Ramos (cell line): ENCODE measurements around the gene PAXX.

Source experiments
- in situ Hi-C: fragments of 300-500 bp; cut with MboI; formaldehyde crosslinking; loops from one replicate; pipeline ENCODE4 v1.14.3; 2022; ENCODE audit warnings: low sequenced_read_pairs; ENCODE audit not compliant: unreplicated experiment

The PAXX gene

GRCh38 chr9:136952876-136953770 is 39.1 kb upstream of the PAXX start:
- in situ Hi-C loops, result loop anchor here (5.0 kb wide), 1 partner anchor 74 kb away; the partner anchor contains the start of gene ABCA2

GRCh38 chr9:136953771-136954269 is 38.4 kb upstream of the PAXX start:
- in situ Hi-C loops, result loop anchor here (5.0 kb wide), 1 partner anchor 73 kb away; the partner anchor contains the start of gene ABCA2

GRCh38 chr9:136954270-136955083 is 37.7 kb upstream of the PAXX start:
- in situ Hi-C loops, result loop anchor here (5.0 kb wide), 1 partner anchor 73 kb away; the partner anchor contains the start of gene ABCA2

- in situ Hi-C loops, result no loop called here
Observed at GRCh38 chr9:136955202-136955942, 36.9 kb upstream of the PAXX start.

- in situ Hi-C loops, result no loop called here
Observed at GRCh38 chr9:136955943-136956335, 36.3 kb upstream of the PAXX start.

GRCh38 chr9:136956604-136957003 is 35.6 kb upstream of the PAXX start:
- in situ Hi-C loops, result no loop called here

- in situ Hi-C loops, result no loop called here
Observed at GRCh38 chr9:136957461-136957860, 34.8 kb upstream of the PAXX start.

- in situ Hi-C loops, result no loop called here
Observed at GRCh38 chr9:136957901-136958300, 34.3 kb upstream of the PAXX start.

GRCh38 chr9:136958473-136958872 is 33.7 kb upstream of the PAXX start:
- in situ Hi-C loops, result no loop called here

GRCh38 chr9:136958898-136959850 is 33.0 kb upstream of the PAXX start:
- in situ Hi-C loops, result no loop called here

GRCh38 chr9:136960212-136960937 is 31.8 kb upstream of the PAXX start:
- in situ Hi-C loops, result no loop called here

- in situ Hi-C loops, result no loop called here
Observed at GRCh38 chr9:136960938-136961275, 31.3 kb upstream of the PAXX start.

- in situ Hi-C loops, result no loop called here
Observed at GRCh38 chr9:136961279-136962065, 30.8 kb upstream of the PAXX start.

- in situ Hi-C loops, result no loop called here
Observed at GRCh38 chr9:136962163-136962562, 30.1 kb upstream of the PAXX start.

GRCh38 chr9:136962701-136963248 is 29.4 kb upstream of the PAXX start:
- in situ Hi-C loops, result no loop called here

- in situ Hi-C loops, result no loop called here
Observed at GRCh38 chr9:136963341-136963740, 28.9 kb upstream of the PAXX start.

- in situ Hi-C loops, result no loop called here
Observed at GRCh38 chr9:136963751-136964150, 28.5 kb upstream of the PAXX start.
